H1 (cell line): ENCODE results near the gene SPSB2. TPM values are rescaled to one million over a fixed set of nuclear protein-coding genes. Genes with fewer than 3 reads are reported as not detected.

Experiments
- CTCF ChIA-PET: fragments of 300-600 bp; sonication (Branson Sonifier 250); formaldehyde crosslinking; loops from one replicate; lab custom pipeline; 2021; ENCODE audit not compliant: partially characterized antibody; lab: Charles Lee
- POLR2A ChIA-PET: fragments of 300-600 bp; sonication (Branson Sonifier 250); formaldehyde crosslinking; loops from one replicate; lab custom pipeline; 2021; ENCODE audit warnings: inconsistent platforms; ENCODE audit not compliant: partially characterized antibody; lab: Charles Lee
- DNase-seq, 2 experiments: peaks; one replicate each; pipeline versions ENCODE4 v3.0.0 to v3.0.0-alpha.2; 2010 to 2022; ENCODE audit warnings: low spot score in 2 of 2, low read depth in 1 of 2, mixed read lengths in 1 of 2
- FAIRE-seq: peaks from 2 replicates; lab custom pipeline; 2011; peaks lifted over from hg19 to GRCh38; lab: Jason Lieb, UNC
- H2AFZ ChIP-seq: 2 replicates; pipeline ENCODE4 v1.8.1; 2012; ENCODE audit warnings: low read length, inconsistent platforms
- H2AK5ac ChIP-seq: 2 replicates; pipeline ENCODE4 v1.6.1; 2013; ENCODE audit warnings: low read depth, low read length
- H2BK120ac ChIP-seq: replicated peaks from 2 replicates; pipeline ENCODE3; 2013; ENCODE audit warnings: low read depth, low read length, inconsistent platforms
- H2BK12ac ChIP-seq: 2 replicates; pipeline ENCODE4 v1.6.1; 2013; ENCODE audit warnings: low read depth, low read length
- H2BK15ac ChIP-seq: 2 replicates; pipeline ENCODE4 v1.6.1; 2013; ENCODE audit warnings: low read length
- H2BK20ac ChIP-seq: 2 replicates; pipeline ENCODE4 v1.6.1; 2013; ENCODE audit warnings: low read length
- H2BK5ac ChIP-seq: 2 replicates; pipeline ENCODE4 v1.6.1; 2013; ENCODE audit warnings: low read depth, low read length
- H3K14ac ChIP-seq: 2 replicates; pipeline ENCODE4 v1.6.1; 2013; ENCODE audit warnings: inconsistent platforms; ENCODE audit not compliant: insufficient read length
- H3K18ac ChIP-seq: 2 replicates; pipeline ENCODE4 v1.6.1; 2013; ENCODE audit warnings: low read length; ENCODE audit errors: extremely low read depth
- H3K23ac ChIP-seq: 2 replicates; pipeline ENCODE4 v1.6.1; 2013; ENCODE audit warnings: inconsistent platforms; ENCODE audit not compliant: insufficient read length
- H3K23me2 ChIP-seq: 2 replicates; pipeline ENCODE4 v1.6.1; 2013; ENCODE audit warnings: low read depth, low read length
- H3K27ac ChIP-seq: 2 replicates; pipeline ENCODE4 v1.6.1; 2011; ENCODE audit warnings: low read depth, low read length, inconsistent platforms
- H3K27me3 ChIP-seq, 4 experiments: replicated peaks in 1 of 4; 1 replicate in 1 of 4; 2 replicates in 3 of 4; pipeline versions ENCODE4 v1.6.1 to v1.8.1; 2011 to 2013; ENCODE audit warnings: low read length in 3 of 4, mild to moderate bottlenecking in 3 of 4, inconsistent platforms in 2 of 4, mixed read lengths in 2 of 4, moderate library complexity in 1 of 4; ENCODE audit not compliant: control insufficient read depth in 3 of 4, insufficient read depth in 3 of 4; ENCODE audit errors: extremely low read depth in 1 of 4
- H3K36me3 ChIP-seq, 4 experiments: 2 replicates each; pipeline versions ENCODE4 v1.6.1 to v1.8.1; 2011 to 2013; ENCODE audit warnings: mild to moderate bottlenecking in 4 of 4, low read length in 3 of 4, moderate library complexity in 2 of 4, control low read depth in 1 of 4, inconsistent platforms in 1 of 4; ENCODE audit not compliant: insufficient read depth in 4 of 4, control insufficient read depth in 2 of 4
- H3K4ac ChIP-seq: replicated peaks from 2 replicates; pipeline ENCODE3; 2013; ENCODE audit warnings: low read length, low read depth, mixed read lengths, inconsistent platforms; ENCODE audit not compliant: insufficient read length
- H3K4me1 ChIP-seq, 4 experiments: replicated peaks in 1 of 4; 1 replicate in 1 of 4; 2 replicates in 3 of 4; pipeline versions ENCODE4 v1.6.1 to v1.8.1; 2011 to 2013; ENCODE audit warnings: low read length in 3 of 4, inconsistent platforms in 2 of 4, mixed read lengths in 1 of 4; ENCODE audit not compliant: insufficient read depth in 4 of 4, control insufficient read depth in 3 of 4
- H3K4me2 ChIP-seq, 2 experiments: 2 replicates each; pipeline versions ENCODE4 v1.6.1 to v1.8.1; 2011 to 2013; ENCODE audit warnings: low read depth in 2 of 2, low read length in 2 of 2, control low read depth in 1 of 2, inconsistent platforms in 1 of 2, mild to moderate bottlenecking in 1 of 2; ENCODE audit not compliant: insufficient read depth in 1 of 2
- H3K4me3 ChIP-seq, 4 experiments: fragments of 200-600, 300-600 bp in 1 of 4; sonication (generic), shearing (Covaris generic), sonication (Bioruptor Twin) in 1 of 4; 2 replicates each; pipeline versions ENCODE4 v1.5.1 to v1.8.1; 2011 to 2016; ENCODE audit warnings: low read length in 4 of 4, low read depth in 3 of 4, control low read depth in 2 of 4, inconsistent platforms in 2 of 4, mild to moderate bottlenecking in 2 of 4, mixed read lengths in 1 of 4, moderate library complexity in 1 of 4; ENCODE audit not compliant: insufficient read depth in 2 of 4; ENCODE audit errors: extremely low read depth in 1 of 4
- H3K56ac ChIP-seq: replicated peaks from 2 replicates; pipeline ENCODE3; 2013; ENCODE audit warnings: low read depth, mild to moderate bottlenecking, mixed read lengths, low read length, inconsistent platforms; ENCODE audit not compliant: insufficient read length
- H3K79me1 ChIP-seq: 2 replicates; pipeline ENCODE4 v1.6.1; 2013; ENCODE audit warnings: low read depth, low read length, control low read depth
- H3K79me2 ChIP-seq, 2 experiments: 2 replicates each; pipeline versions ENCODE4 v1.6.1 to v1.8.1; 2012 to 2013; ENCODE audit warnings: low read length in 2 of 2, mild to moderate bottlenecking in 2 of 2, inconsistent platforms in 1 of 2; ENCODE audit not compliant: insufficient read depth in 2 of 2, control insufficient read depth in 1 of 2
- H3K9ac ChIP-seq, 4 experiments: replicated peaks in 1 of 4; 1 replicate in 1 of 4; 2 replicates in 3 of 4; pipeline versions ENCODE4 v1.6.1 to v1.8.1; 2011 to 2013; ENCODE audit warnings: low read depth in 3 of 4, low read length in 3 of 4, control low read depth in 2 of 4, mild to moderate bottlenecking in 2 of 4, moderate library complexity in 2 of 4, inconsistent platforms in 1 of 4; ENCODE audit errors: extremely low read depth in 1 of 4
- H3K9me3 ChIP-seq, 2 experiments: 2 replicates each; pipeline versions ENCODE4 v1.6.1 to v1.8.1; 2012 to 2013; ENCODE audit warnings: mild to moderate bottlenecking in 2 of 2, moderate library complexity in 2 of 2, control low read depth in 1 of 2, inconsistent platforms in 1 of 2, low read depth in 1 of 2, low read length in 1 of 2, mixed read lengths in 1 of 2; ENCODE audit not compliant: insufficient read depth in 2 of 2
- H4K20me1 ChIP-seq, 2 experiments: replicated peaks in 1 of 2; 2 replicates each; pipeline versions ENCODE3 to v1.8.1; 2011 to 2013; ENCODE audit warnings: inconsistent platforms in 2 of 2, low read length in 2 of 2, mild to moderate bottlenecking in 1 of 2; ENCODE audit not compliant: insufficient read depth in 2 of 2, control insufficient read depth in 1 of 2
- H4K5ac ChIP-seq: 2 replicates; pipeline ENCODE4 v1.6.1; 2013; ENCODE audit warnings: low read length, low read depth, mixed read lengths, inconsistent platforms; ENCODE audit not compliant: insufficient read length
- H4K8ac ChIP-seq: 2 replicates; pipeline ENCODE4 v1.8.0; 2013; ENCODE audit warnings: mild to moderate bottlenecking, moderate library complexity, low read length, inconsistent platforms; ENCODE audit not compliant: insufficient read depth; ENCODE audit errors: extremely low read depth
- H4K91ac ChIP-seq: replicated peaks from 2 replicates; pipeline ENCODE3; 2013; ENCODE audit warnings: low read length, mixed read lengths, inconsistent platforms; ENCODE audit not compliant: insufficient read length
- CHD1 ChIP-seq: IDR thresholded peaks from 2 replicates; pipeline ENCODE4 v1.6.1; 2012; ENCODE audit warnings: low read depth, low read length, improper control_type of control experiment
- JUND ChIP-seq: IDR thresholded peaks from 2 replicates; pipeline ENCODE4 v1.6.1; 2011; ENCODE audit warnings: mild to moderate bottlenecking, improper control_type of control experiment, low read length
- POLR2A ChIP-seq, 2 experiments: IDR thresholded peaks; 1 replicate in 1 of 2; 2 replicates in 1 of 2; pipeline ENCODE4 v1.6.1; 2011; ENCODE audit warnings: low read depth in 2 of 2, low read length in 2 of 2, mild to moderate bottlenecking in 2 of 2; ENCODE audit errors: control extremely low read depth in 1 of 2
- POLR2AphosphoS5 ChIP-seq: IDR thresholded peaks from 2 replicates; pipeline ENCODE4 v1.6.1; 2011; ENCODE audit warnings: low read depth, low read length
- RNF2 ChIP-seq: fragments of 200-900, 300-1000 bp; sonication (generic); IDR thresholded peaks from 2 replicates; pipeline ENCODE4 v1.7.1; 2016; ENCODE audit warnings: borderline replicate concordance, low read depth, mild to moderate bottlenecking, antibody characterized with exemption, low read length; ENCODE audit not compliant: poor library complexity, severe bottlenecking; ENCODE audit errors: missing control alignments
- TAF1 ChIP-seq: IDR thresholded peaks from 2 replicates; pipeline ENCODE4 v1.6.1; 2011; ENCODE audit warnings: mild to moderate bottlenecking, low read depth, low read length
- TAF7 ChIP-seq: optimal IDR thresholded peaks from 2 replicates; pipeline ENCODE3; 2011; ENCODE audit warnings: low read depth, mild to moderate bottlenecking, inconsistent platforms, low read length, moderate library complexity, borderline replicate concordance
- TBP ChIP-seq: IDR thresholded peaks from 2 replicates; pipeline ENCODE4 v1.6.1; 2011; ENCODE audit warnings: low read depth, low read length, improper control_type of control experiment
- WGBS, 2 experiments: shearing (Covaris generic) in 1 of 2; methylation state at CpG; one replicate each; pipeline versions ENCODE4 v1.1.6 to v1.1.7; 2013 to 2015; ENCODE audit warnings: low lambda C conversion rate in 2 of 2, mixed read lengths in 2 of 2, inconsistent platforms in 1 of 2, low coverage in 1 of 2, missing lambda C conversion rate in 1 of 2; ENCODE audit not compliant: insufficient replicate concordance in 2 of 2, insufficient coverage in 1 of 2, insufficient read length in 1 of 2; ENCODE audit errors: extremely low coverage in 1 of 2, missing lambda C conversion rate in 1 of 2; 5-methylcytosine and 5-hydroxymethylcytosine counted together
- polyA plus RNA-seq, 7 experiments: library from polyadenylated mRNA; depleted of rRNA in 3 of 7; stranded (reverse) in 5 of 7; unstranded in 2 of 7; fragments of >200 nt in 5 of 7; fragments of 200-250 nt in 2 of 7; gene quantifications; 1 replicate in 5 of 7; 2 replicates in 1 of 7; 4 replicates in 1 of 7; pipeline versions ENCODE4 v1.2.1 to v1.2.3, GENCODE V29; 2011 to 2013; ENCODE audit warnings: missing spikeins in 2 of 7, mixed read lengths in 2 of 7
- total RNA-seq: library from RNA; stranded (reverse); fragmentation: NEBNext Ultra II Directional; extraction: Animal tissue kit (Norgen Biotek cat#: 25700); gene quantifications from 2 replicates; pipeline ENCODE4 v1.2.1, GENCODE V29; 2021
- TF ChIP-seq, protein P1 (sequence below): IDR thresholded peaks from 2 replicates; pipeline ENCODE4 v1.6.1; 2011; ENCODE audit warnings: low read length, improper control_type of control experiment
- TF ChIP-seq, protein P2 (sequence below): IDR thresholded peaks from 2 replicates; pipeline ENCODE4 v1.6.1; 2012; ENCODE audit warnings: inconsistent platforms

SPSB2 gene
- total and polyA plus RNA-seq, 2 of the 8 experiments (the other 6 are each of a cell fraction or from before 2014, with no cell fraction given), result 13.0 to 23.2 TPM

DNA sequence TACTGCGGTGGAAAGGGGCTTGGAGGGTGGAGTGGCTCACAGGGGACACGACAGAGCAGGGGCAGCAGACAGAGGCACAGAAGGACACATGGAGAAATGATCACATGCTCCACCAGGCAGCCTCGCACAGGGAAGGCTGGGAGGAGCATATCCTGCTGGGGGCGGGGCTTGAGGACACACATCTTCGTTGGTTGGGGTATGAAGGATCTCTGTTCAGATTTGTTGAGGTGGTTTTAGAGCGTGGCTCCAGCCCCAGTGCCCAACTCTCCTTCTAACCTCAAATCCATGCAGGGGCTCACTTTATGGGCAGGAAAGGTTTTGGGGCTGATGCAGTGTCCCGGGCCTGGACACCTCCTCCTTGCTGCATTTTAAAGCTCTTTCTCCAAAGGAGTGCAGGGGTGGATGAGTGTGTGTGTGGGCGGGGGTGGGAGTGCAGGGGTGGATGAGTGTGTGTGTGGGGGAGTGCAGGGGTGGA, 45.6 kb downstream of the SPSB2 start:
- WGBS, 2 experiments, result 9% methylated on average over 8 of the region's 8 CpGs; no CpG with 5 or more reads in 1 of the 2 experiments
- peaks cover 17% of the 10 kb centered on the region for H3K23me2 ChIP-seq
- H3K9ac ChIP-seq, result no peak overlapping the region
- H2BK15ac ChIP-seq, result 0 out of 2 replicates have a peak overlapping the region, but pooled peaks have one; percentile 48
- peaks cover 0 to 7% of the 10 kb centered on the region in 2 experiments for H4K20me1 ChIP-seq
- H3K36me3 ChIP-seq, result peaks cover 5 to 18% (median 17%) of the 10 kb centered on the region in 4 experiments; a peak in 5 of 8 replicates
- 0 out of 2 replicates have a peak overlapping the region, but pooled peaks have one; percentile 1 for H2AK5ac ChIP-seq
- H3K14ac ChIP-seq, result no peak overlapping the region
- no peak overlapping the region for H3K4ac ChIP-seq
- peak overlapping the region; percentile 60; the same call in 1 of the 2 replicates for H2BK5ac ChIP-seq
- H3K79me1 ChIP-seq, result peaks cover 4% of the 10 kb centered on the region
- no peak overlapping the region for H2AFZ ChIP-seq
- peak in 1 of 2 experiments; percentile 91 for DNase-seq
- H2BK12ac ChIP-seq, result no peak overlapping the region
- H3K27ac ChIP-seq, result no peak overlapping the region
- H3K4me3 ChIP-seq, result peak overlapping the region; percentile 20 to 55 (median 38); a peak in 5 of 8 replicates
- H2BK20ac ChIP-seq, result no peak overlapping the region
- peaks cover 0 to 9% (median 6%) of the 10 kb centered on the region in 4 experiments; a peak in 5 of 7 replicates for H3K27me3 ChIP-seq
- peaks cover 0 to 9% of the 10 kb centered on the region in 2 experiments; a peak in 1 of 4 replicates for H3K79me2 ChIP-seq
- H3K18ac ChIP-seq, result peak overlapping the region; percentile 76
- H3K56ac ChIP-seq, result no peak overlapping the region
- peak overlapping the region; percentile 69 for H4K91ac ChIP-seq
- FAIRE-seq, result peak; percentile 96
- ChIA-PET POLR2A (interaction anchor here (0.8 to 27.1 kb wide), 13 partner anchors 8 to 213 kb away, joined by 3 to 388 read pairs (median 6); partner anchors contain the start of genes CDCA3, GNB3, MLF2 and PTMS), CTCF (interaction anchor here (0.5 to 23.7 kb wide), 11 partner anchors 8 to 465 kb away, joined by 3 to 532 read pairs (median 4); partner anchors contain the start of genes CD4, CDCA3, GNB3 and LAG3)
- H3K4me2 ChIP-seq, result peak overlapping the region; percentile 66 to 77
- H4K5ac ChIP-seq, result no peak overlapping the region
- peaks cover 4 to 31% (median 21%) of the 10 kb centered on the region in 4 experiments for H3K4me1 ChIP-seq
- no peak overlapping the region for H2BK120ac ChIP-seq
- no peak overlapping the region for H3K23ac ChIP-seq
- H3K9me3 ChIP-seq, result no peaks in the 10 kb centered on the region
- H4K8ac ChIP-seq, result peak overlapping the region; percentile 63; the same call in 1 of the 2 replicates
- TF ChIP-seq CHD1 (no peak), JUND (no peak), RNF2 (no peak), POLR2A (IDR thresholded peaks at IDR 0.05; ENCODE audit: control extremely low read depth in 1 of 2, low read depth in 2 of 2, low read length in 2 of 2) (peak in 1 of 2 experiments; percentile 25; a peak in 2 of 3 replicates), TAF1 (peak; percentile 66; the same call in 1 of the 2 replicates), POLR2AphosphoS5 (0 out of 2 replicates have a peak, but pooled peaks have one; percentile 47), TBP (0 out of 2 replicates have a peak, but pooled peaks have one; percentile 34), TAF7 (no peak)
- TF ChIP-seq, protein P1, sequence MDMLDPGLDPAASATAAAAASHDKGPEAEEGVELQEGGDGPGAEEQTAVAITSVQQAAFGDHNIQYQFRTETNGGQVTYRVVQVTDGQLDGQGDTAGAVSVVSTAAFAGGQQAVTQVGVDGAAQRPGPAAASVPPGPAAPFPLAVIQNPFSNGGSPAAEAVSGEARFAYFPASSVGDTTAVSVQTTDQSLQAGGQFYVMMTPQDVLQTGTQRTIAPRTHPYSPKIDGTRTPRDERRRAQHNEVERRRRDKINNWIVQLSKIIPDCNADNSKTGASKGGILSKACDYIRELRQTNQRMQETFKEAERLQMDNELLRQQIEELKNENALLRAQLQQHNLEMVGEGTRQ, result peak; percentile 74
- TF ChIP-seq, protein P2, sequence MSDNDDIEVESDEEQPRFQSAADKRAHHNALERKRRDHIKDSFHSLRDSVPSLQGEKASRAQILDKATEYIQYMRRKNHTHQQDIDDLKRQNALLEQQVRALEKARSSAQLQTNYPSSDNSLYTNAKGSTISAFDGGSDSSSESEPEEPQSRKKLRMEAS, result peak; percentile 85
